ENCODE results near the gene LRRD1. TPM values are rescaled to one million over a fixed set of nuclear protein-coding genes. Genes with fewer than 3 reads are reported as not detected.

LRRD1 gene
- total and polyA plus RNA-seq, 2 of the 4 experiments (the other 2 are of a cell fraction), result under 0.01 to 0.02 TPM

DNA sequence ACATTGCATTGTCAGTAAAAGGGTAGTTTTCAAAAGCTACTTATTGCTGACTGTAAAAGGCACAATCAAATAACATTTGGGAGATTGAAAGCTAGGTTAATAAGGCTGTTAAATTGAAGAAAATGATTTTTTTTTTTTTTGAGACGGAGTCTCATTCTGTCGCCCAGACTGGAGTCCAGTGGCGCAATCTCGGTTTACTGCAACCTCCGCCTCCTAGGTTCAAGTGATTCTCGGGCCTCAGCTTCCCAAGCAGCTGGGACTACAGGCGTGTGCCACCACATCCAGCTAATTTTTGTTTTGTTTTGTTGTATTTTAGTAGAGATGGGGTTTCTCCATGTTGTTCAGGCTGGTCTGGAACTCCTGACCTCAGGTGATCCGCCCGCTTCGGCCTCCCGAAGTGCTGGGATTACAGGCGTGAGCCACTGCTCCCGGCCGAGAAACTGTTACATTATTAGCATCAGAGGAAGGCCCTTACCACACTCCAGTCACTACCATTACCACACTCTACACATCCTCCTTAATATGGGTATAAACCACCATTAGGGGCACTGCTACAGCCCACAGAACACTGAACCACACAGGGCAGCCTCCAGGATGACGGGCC is 45.7 kb downstream of the LRRD1 start:
- dilution Hi-C loops (cut with HindIII; ENCODE audit: low sequenced_read_pairs, unreplicated experiment), result no loop called here

More for the DNA sequence above, 45.7 kb downstream of the LRRD1 start:
- Histone ChIP-seq H3K27me3 (ENCODE audit: control insufficient read depth, insufficient read depth, low read length) (no peaks in the 10 kb centered on the region), H3K56ac (ENCODE audit: extremely low read depth, insufficient read depth, low read length) (peak overlapping the region; percentile 32; the same call in 1 of the 2 replicates), H3K23ac (ENCODE audit: low read depth, low read length) (no peak overlapping the region), H4K91ac (ENCODE audit: insufficient read depth, low read depth, low read length) (no peak overlapping the region), H2BK20ac (ENCODE audit: low read depth, low read length) (no peak overlapping the region), H2AK9ac (replicated peaks; ENCODE audit: low read depth, low read length, poor library complexity) (peak overlapping the region; percentile 73), H4K20me1 (ENCODE audit: insufficient read depth, low read length) (peaks cover 5% of the 10 kb centered on the region; the same call in 1 of the 2 replicates), H4K8ac (ENCODE audit: low read depth in 2 of 2, low read length in 2 of 2) (peak overlapping the region in 1 of 2 experiments; percentile 82; a peak in 1 of 4 replicates), H3K79me1 (ENCODE audit: low read depth in 1 of 2, low read length in 2 of 2) (peaks cover 6 to 35% of the 10 kb centered on the region in 2 experiments), H3K4me2 (ENCODE audit: low read depth, low read length) (peak overlapping the region; percentile 98), H3K9ac (ENCODE audit: low read depth, low read length) (peak overlapping the region; percentile 54), H3K9me1 (ENCODE audit: insufficient read depth, low read length) (no peaks in the 10 kb centered on the region), H3K4me3 (ENCODE audit: insufficient read depth, low read depth, low read length) (peak overlapping the region; percentile 80), H2BK5ac (ENCODE audit: low read depth, low read length, poor library complexity, severe bottlenecking) (peak overlapping the region; percentile 42), H3K18ac (ENCODE audit: low read depth, low read length) (no peak overlapping the region), H2AFZ (replicated peaks; ENCODE audit: low read length, poor library complexity) (peak overlapping the region; percentile 92), H3K27ac (ENCODE audit: insufficient read depth, low read length) (peak overlapping the region; percentile 73), H2AK5ac (ENCODE audit: low read depth, low read length) (peak overlapping the region; percentile 72; the same call in 1 of the 2 replicates), H3K4me1 (ENCODE audit: control insufficient read depth, insufficient read depth, low read length) (no peaks in the 10 kb centered on the region), H2BK15ac (ENCODE audit: low read depth, low read length) (no peak overlapping the region), H4K5ac (ENCODE audit: low read depth, low read length) (peak overlapping the region; percentile 87), H3K4ac (ENCODE audit: low read depth, low read length) (peak overlapping the region; percentile 58), H3K9me3 (ENCODE audit: control insufficient read depth, insufficient read depth, low read length) (no peaks in the 10 kb centered on the region), H2BK120ac (ENCODE audit: low read depth, low read length) (no peak overlapping the region), H3K36me3 (ENCODE audit: control insufficient read depth, insufficient read depth, low read length) (0 out of 2 replicates have a peak, but pooled peaks cover 2% of the 10 kb centered on the region), H3K14ac (replicated peaks; ENCODE audit: low read depth, low read length) (no peak overlapping the region)
- TF ChIP-seq CEBPB (IDR thresholded peaks at IDR 0.05; ENCODE audit: low read depth, low read length), result peak; percentile 21; the same call in 1 of the 2 replicates
- no peak for TF ChIP-seq RAD21 (IDR thresholded peaks at IDR 0.05; ENCODE audit: low read length)
- no peak for TF ChIP-seq SMC3 (IDR thresholded peaks at IDR 0.05; ENCODE audit: low read depth, low read length)
- DNase-seq (no peak), ATAC-seq (ENCODE audit: low read depth) (peak; percentile 7)
- BruUV-seq (replicated peaks), result no TSS peak
- intact Hi-C loops (cut with micrococcal nuclease), result loop anchor here (2.0 to 10.0 kb wide), 3 partner anchors 79 to 314 kb away; partner anchors contain the start of genes GATAD1 and MTERF1
- in situ Hi-C loops (cut with MboI; ENCODE audit: low sequenced_read_pairs), result no loop called here
- ChIA-PET CTCF (interaction anchor here (0.7 to 1.3 kb wide), 5 partner anchors 12 to 324 kb away, joined by 3 to 7 read pairs (median 3); partner anchors contain the start of gene LRRD1), POLR2A (ENCODE audit: unreplicated experiment) (interaction anchor here (0.6 kb wide), 1 partner anchor 516 kb away, joined by 6 read pairs; no protein-coding TSS in a partner anchor)
- 0% methylated on average over 1 of the region's 15 CpGs; no CpG with 5 or more reads in 1 of the 2 experiments for WGBS, 2 experiments (ENCODE audit: extremely low coverage in 2 of 2, insufficient read length in 1 of 2)
